Parathyroid adenoma (tissue), 2 donors: Measurements from ENCODE around the gene MFF.
"Not testable (repeated sequence)": the region's sequence is repeated elsewhere in the genome, so short reads cannot be mapped to it uniquely, and the experiment has no call there.

Experiments used
- H2AFZ ChIP-seq: fragments of 300-600 bp; sonication (generic); one replicate; pipeline ENCODE4 v1.7.0; 2017; ENCODE audit warnings: antibody characterized with exemption, mild to moderate bottlenecking
- H3K27ac ChIP-seq: fragments of 300-600 bp; sonication (generic); one replicate; pipeline ENCODE4 v1.7.0; 2017
- H3K27me3 ChIP-seq: fragments of 300-600 bp; sonication (generic); one replicate; pipeline ENCODE4 v1.7.0; 2017; ENCODE audit warnings: low read length; ENCODE audit not compliant: control insufficient read depth, insufficient read depth
- H3K36me3 ChIP-seq: fragments of 300-600 bp; sonication (generic); one replicate; pipeline ENCODE4 v1.7.0; 2017; ENCODE audit warnings: low read length; ENCODE audit not compliant: control insufficient read depth, insufficient read depth
- H3K4me1 ChIP-seq: fragments of 300-600 bp; sonication (generic); one replicate; pipeline ENCODE4 v1.7.0; 2017; ENCODE audit warnings: control low read depth
- H3K4me2 ChIP-seq: fragments of 300-600 bp; sonication (generic); one replicate; pipeline ENCODE4 v1.7.0; 2017; ENCODE audit warnings: low read length
- H3K4me3 ChIP-seq: fragments of 300-600 bp; sonication (generic); one replicate; pipeline ENCODE4 v1.7.0; 2017; ENCODE audit warnings: low read depth, low read length
- H3K79me2 ChIP-seq: fragments of 300-600 bp; sonication (generic); one replicate; pipeline ENCODE4 v1.7.0; 2017; ENCODE audit warnings: control low read depth
- H3K9ac ChIP-seq: fragments of 300-600 bp; sonication (generic); one replicate; pipeline ENCODE4 v1.7.0; 2017; ENCODE audit warnings: mild to moderate bottlenecking
- H3K9me3 ChIP-seq: fragments of 300-600 bp; sonication (generic); one replicate; pipeline ENCODE4 v1.7.0; 2017; ENCODE audit warnings: low read length; ENCODE audit not compliant: control insufficient read depth
- CTCF ChIP-seq: fragments of 300-600 bp; sonication (generic); IDR thresholded peaks from one replicate; pipeline ENCODE4 v1.7.0; 2017; ENCODE audit warnings: antibody characterized with exemption, mild to moderate bottlenecking
- donor health status: primary hyperparathyroidism.

MFF gene

GRCh38 chr2:227377467-227378351 is 52.7 kb downstream of the MFF start:
- no peak overlapping the region for H3K4me3 ChIP-seq
- H3K4me1 ChIP-seq = no peaks in the 10 kb centered on the region
- H3K36me3 ChIP-seq = no peaks in the 10 kb centered on the region
- no peak overlapping the region for H3K4me2 ChIP-seq
- no peak overlapping the region for H2AFZ ChIP-seq
- no peak overlapping the region for H3K9ac ChIP-seq
- no peaks in the 10 kb centered on the region for H3K27me3 ChIP-seq
- H3K79me2 ChIP-seq = no peaks in the 10 kb centered on the region
- no peak for TF ChIP-seq CTCF
- H3K27ac ChIP-seq = no peak overlapping the region
- no peaks in the 10 kb centered on the region for H3K9me3 ChIP-seq

GRCh38 chr2:227378371-227378782 is 53.3 kb downstream of the MFF start:
- no peaks in the 10 kb centered on the region for H3K36me3 ChIP-seq
- H3K9ac ChIP-seq = no peak overlapping the region
- no peak overlapping the region for H3K4me2 ChIP-seq
- no peaks in the 10 kb centered on the region for H3K9me3 ChIP-seq
- no peaks in the 10 kb centered on the region for H3K27me3 ChIP-seq
- no peak overlapping the region for H2AFZ ChIP-seq
- no peak for TF ChIP-seq CTCF
- no peaks in the 10 kb centered on the region for H3K4me1 ChIP-seq
- no peaks in the 10 kb centered on the region for H3K79me2 ChIP-seq
- H3K4me3 ChIP-seq = no peak overlapping the region
- H3K27ac ChIP-seq = no peak overlapping the region

- no peak within 1 kb of the TSS for H2AFZ ChIP-seq
- H3K4me2 ChIP-seq = no peak within 1 kb of the TSS
- no peaks in the 10 kb centered on the region for H3K79me2 ChIP-seq
- no peaks in the 10 kb centered on the region for H3K9me3 ChIP-seq
- H3K36me3 ChIP-seq = no peaks in the 10 kb centered on the region
- TF ChIP-seq CTCF = no peak
- H3K27me3 ChIP-seq = no peaks in the 10 kb centered on the region
- no peak within 1 kb of the TSS for H3K4me3 ChIP-seq
- H3K4me1 ChIP-seq = no peaks in the 10 kb centered on the region
- H3K9ac ChIP-seq = no peak within 1 kb of the TSS
- H3K27ac ChIP-seq = no peak within 1 kb of the TSS
Observed at GRCh38 chr2:227379095-227379494, 54.0 kb downstream of the MFF start, which contains the start of gene TM4SF20. Gene TM4SF20, minus strand, starts transcription at chr2:227379306. Its CDS starts 38 bp downstream, at chr2:227379268.

- not testable (repeated sequence) for H3K9me3 ChIP-seq, H3K4me1 ChIP-seq, H3K4me3 ChIP-seq, H3K79me2 ChIP-seq, H3K27ac ChIP-seq, H2AFZ ChIP-seq, H3K4me2 ChIP-seq, H3K36me3 ChIP-seq, H3K9ac ChIP-seq, H3K27me3 ChIP-seq
Observed at GRCh38 chr2:227382241-227382835, 57.3 kb downstream of the MFF start.

DNA sequence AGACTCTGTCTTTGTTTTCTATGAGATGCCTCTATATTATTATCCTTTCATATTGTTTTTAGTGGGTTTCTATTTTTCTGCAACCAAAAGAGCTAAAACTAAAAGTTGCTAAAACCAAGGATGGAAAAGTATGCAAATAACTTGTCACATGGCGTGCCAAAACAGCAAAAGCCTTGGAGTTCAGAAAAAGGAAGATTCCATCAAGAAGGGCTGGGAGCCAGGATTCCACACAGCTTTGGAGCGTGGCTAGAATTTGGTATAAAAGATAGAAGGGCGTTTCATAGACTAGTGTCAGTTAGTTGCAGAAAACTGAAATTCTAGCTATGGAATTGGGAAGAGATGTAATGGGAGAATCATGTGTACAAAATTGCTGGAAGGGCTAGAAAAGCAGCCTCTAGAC is 58.6 kb downstream of the MFF start:
- no peaks in the 10 kb centered on the region for H3K9me3 ChIP-seq
- no peaks in the 10 kb centered on the region for H3K36me3 ChIP-seq
- H3K27ac ChIP-seq = no peak overlapping the region
- no peak overlapping the region for H3K9ac ChIP-seq
- H3K4me1 ChIP-seq = no peaks in the 10 kb centered on the region
- no peaks in the 10 kb centered on the region for H3K79me2 ChIP-seq
- no peak overlapping the region for H3K4me3 ChIP-seq
- no peak for TF ChIP-seq CTCF
- no peaks in the 10 kb centered on the region for H3K27me3 ChIP-seq
- no peak overlapping the region for H3K4me2 ChIP-seq
- H2AFZ ChIP-seq = no peak overlapping the region
